Measurements from ENCODE around the gene SEPTIN8. TPM values are rescaled to one million over a fixed set of nuclear protein-coding genes. Genes with fewer than 3 reads are reported as not detected.
A peak's percentile ranks its signal among the peaks of the same experiment; 100 is the strongest.

SEPTIN8 gene
- total and polyA plus RNA-seq, 2 donors (not counting 1 experiment from before 2014, with no cell fraction given), result 4.0 to 5.9 TPM

GRCh38 chr5:132824426-132824825, 47.4 kb upstream of the SEPTIN8 start:
- Histone ChIP-seq H3K4me3 (ENCODE audit: control extremely low read depth in 1 of 5, extremely low read depth in 1 of 5, insufficient read depth in 1 of 5, low read depth in 2 of 5, low read length in 4 of 5) (no peak overlapping the region), H3K4me1 (ENCODE audit: control insufficient read depth in 2 of 2, insufficient read depth in 2 of 2, low read length in 2 of 2) (peaks cover 31 to 39% of the 10 kb centered on the region in 2 donors), H3K79me2 (ENCODE audit: control insufficient read depth, insufficient read depth, low read length) (no peaks in the 10 kb centered on the region), H3K9ac (ENCODE audit: low read length) (no peak overlapping the region), H3K9me3 (ENCODE audit: control extremely low read depth in 1 of 3, control insufficient read depth in 2 of 3, insufficient read depth in 1 of 3, low read length in 2 of 3) (peaks cover 0 to 4% (median 0%) of the 10 kb centered on the region in 3 donors), H3K36me3 (replicated peaks in 1 of 2; ENCODE audit: control extremely low read depth in 1 of 2, control insufficient read depth in 1 of 2, extremely low read depth in 1 of 2, insufficient read depth in 2 of 2, low read length in 1 of 2) (no peaks in the 10 kb centered on the region), H2AFZ (ENCODE audit: insufficient read depth, low read depth, low read length, poor library complexity, severe bottlenecking) (no peak overlapping the region), H3K27ac (ENCODE audit: low read length in 2 of 2) (no peak overlapping the region), H3K27me3 (replicated peaks in 1 of 4; ENCODE audit: control extremely low read depth in 1 of 4, control insufficient read depth in 3 of 4, insufficient read depth in 4 of 4, low read length in 3 of 4) (peaks cover 0 to 88% (median 47%) of the 10 kb centered on the region in 4 experiments), H4K20me1 (ENCODE audit: control insufficient read depth, insufficient read depth, low read length, poor library complexity, severe bottlenecking) (no peaks in the 10 kb centered on the region), H3K4me2 (replicated peaks; ENCODE audit: low read depth, low read length, poor library complexity, severe bottlenecking) (no peak overlapping the region)
- no peak for DNase-seq
- intact Hi-C loops (cut with micrococcal nuclease), result no loop called here
- Mint-ChIP-seq H3K27ac (no peak overlapping the region), H3K9me3 (ENCODE audit: insufficient read depth) (no peaks in the 10 kb centered on the region), H3K4me3 (peak overlapping the region; percentile 47), H3K4me1 (peaks cover 21% of the 10 kb centered on the region), H3K27me3 (peaks cover 38% of the 10 kb centered on the region)
- no peak for TF ChIP-seq EZH2 (IDR thresholded peaks at IDR 0.05; ENCODE audit: borderline replicate concordance, insufficient read depth, low read depth, low read length, poor library complexity, severe bottlenecking)
- TF ChIP-seq, protein P1, sequence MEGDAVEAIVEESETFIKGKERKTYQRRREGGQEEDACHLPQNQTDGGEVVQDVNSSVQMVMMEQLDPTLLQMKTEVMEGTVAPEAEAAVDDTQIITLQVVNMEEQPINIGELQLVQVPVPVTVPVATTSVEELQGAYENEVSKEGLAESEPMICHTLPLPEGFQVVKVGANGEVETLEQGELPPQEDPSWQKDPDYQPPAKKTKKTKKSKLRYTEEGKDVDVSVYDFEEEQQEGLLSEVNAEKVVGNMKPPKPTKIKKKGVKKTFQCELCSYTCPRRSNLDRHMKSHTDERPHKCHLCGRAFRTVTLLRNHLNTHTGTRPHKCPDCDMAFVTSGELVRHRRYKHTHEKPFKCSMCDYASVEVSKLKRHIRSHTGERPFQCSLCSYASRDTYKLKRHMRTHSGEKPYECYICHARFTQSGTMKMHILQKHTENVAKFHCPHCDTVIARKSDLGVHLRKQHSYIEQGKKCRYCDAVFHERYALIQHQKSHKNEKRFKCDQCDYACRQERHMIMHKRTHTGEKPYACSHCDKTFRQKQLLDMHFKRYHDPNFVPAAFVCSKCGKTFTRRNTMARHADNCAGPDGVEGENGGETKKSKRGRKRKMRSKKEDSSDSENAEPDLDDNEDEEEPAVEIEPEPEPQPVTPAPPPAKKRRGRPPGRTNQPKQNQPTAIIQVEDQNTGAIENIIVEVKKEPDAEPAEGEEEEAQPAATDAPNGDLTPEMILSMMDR (IDR thresholded peaks at IDR 0.05), result no peak
- no peak for ATAC-seq (ENCODE audit: low read depth)
- ChIA-PET POLR2A (no interaction called here), CTCF (interaction anchor here (0.6 to 1.9 kb wide), 5 partner anchors 13 to 139 kb away, joined by 3 to 5 read pairs (median 3); no protein-coding TSS in a partner anchor)
- 90% methylated on average over 2 of the region's 3 CpGs for WGBS (ENCODE audit: insufficient coverage)

- peaks cover 18% of the 10 kb centered on the region for H3K4me1 Mint-ChIP-seq
- H3K4me3 ChIP-seq (ENCODE audit: control extremely low read depth in 1 of 5, extremely low read depth in 1 of 5, insufficient read depth in 1 of 5, low read depth in 2 of 5, low read length in 4 of 5), result no peak overlapping the region
- no peak overlapping the region for H3K9ac ChIP-seq (ENCODE audit: low read length)
- H3K4me2 ChIP-seq (replicated peaks; ENCODE audit: low read depth, low read length, poor library complexity, severe bottlenecking), result peak overlapping the region; percentile 41
- H3K4me1 ChIP-seq (ENCODE audit: control insufficient read depth in 2 of 2, insufficient read depth in 2 of 2, low read length in 2 of 2), result peaks cover 33 to 37% of the 10 kb centered on the region in 2 donors
- H4K20me1 ChIP-seq (ENCODE audit: control insufficient read depth, insufficient read depth, low read length, poor library complexity, severe bottlenecking), result no peaks in the 10 kb centered on the region
- 87% methylated on average over 7 of the region's 7 CpGs for WGBS (ENCODE audit: insufficient coverage)
- H3K36me3 ChIP-seq (replicated peaks in 1 of 2; ENCODE audit: control extremely low read depth in 1 of 2, control insufficient read depth in 1 of 2, extremely low read depth in 1 of 2, insufficient read depth in 2 of 2, low read length in 1 of 2), result no peaks in the 10 kb centered on the region
- peaks cover 0 to 4% (median 0%) of the 10 kb centered on the region in 3 donors for H3K9me3 ChIP-seq (ENCODE audit: control extremely low read depth in 1 of 3, control insufficient read depth in 2 of 3, insufficient read depth in 1 of 3, low read length in 2 of 3)
- no peak overlapping the region for H3K4me3 Mint-ChIP-seq
- H3K27me3 Mint-ChIP-seq, result peaks cover 38% of the 10 kb centered on the region
- no peaks in the 10 kb centered on the region for H3K9me3 Mint-ChIP-seq (ENCODE audit: insufficient read depth)
- intact Hi-C loops (cut with micrococcal nuclease), result no loop called here
- TF ChIP-seq EZH2 (IDR thresholded peaks at IDR 0.05; ENCODE audit: borderline replicate concordance, insufficient read depth, low read depth, low read length, poor library complexity, severe bottlenecking), result no peak
- TF ChIP-seq, protein P1 (IDR thresholded peaks at IDR 0.05), result no peak
- ChIA-PET CTCF (interaction anchor here (0.6 to 1.9 kb wide), 5 partner anchors 8 to 297 kb away, joined by 3 to 5 read pairs (median 3); no protein-coding TSS in a partner anchor), POLR2A (no interaction called here)
- ATAC-seq (ENCODE audit: low read depth), result no peak
- DNase-seq, result no peak
- peaks cover 0 to 80% (median 40%) of the 10 kb centered on the region in 4 experiments for H3K27me3 ChIP-seq (replicated peaks in 1 of 4; ENCODE audit: control extremely low read depth in 1 of 4, control insufficient read depth in 3 of 4, insufficient read depth in 4 of 4, low read length in 3 of 4)
- H3K79me2 ChIP-seq (ENCODE audit: control insufficient read depth, insufficient read depth, low read length), result no peaks in the 10 kb centered on the region
- no peak overlapping the region for H2AFZ ChIP-seq (ENCODE audit: insufficient read depth, low read depth, low read length, poor library complexity, severe bottlenecking)
- no peak overlapping the region for H3K27ac Mint-ChIP-seq
- H3K27ac ChIP-seq (ENCODE audit: low read length in 2 of 2), result no peak overlapping the region
These were observed 46.5 kb upstream of the SEPTIN8 start for GRCh38 chr5:132823481-132824050.
